ENCODE results near the gene TMEM161A.
"Not testable (repeated sequence)": the region's sequence is repeated elsewhere in the genome, so short reads cannot be mapped to it uniquely, and the experiment has no call there.

Gene TMEM161A

GRCh38 chr19:19138109-19138981 is at the start of gene TMEM161A:
Gene TMEM161A, minus strand, starts transcription at chr19:19138478. Its CDS starts 50 bp downstream, at chr19:19138428.
- peak; percentile 95 for DNase-seq

GRCh38 chr19:19186742-19187141 is 48.5 kb upstream of the TMEM161A start:
- no peak for DNase-seq

- DNase-seq, result no peak
These were observed 47.8 kb upstream of the TMEM161A start for GRCh38 chr19:19185853-19186740.

DNA sequence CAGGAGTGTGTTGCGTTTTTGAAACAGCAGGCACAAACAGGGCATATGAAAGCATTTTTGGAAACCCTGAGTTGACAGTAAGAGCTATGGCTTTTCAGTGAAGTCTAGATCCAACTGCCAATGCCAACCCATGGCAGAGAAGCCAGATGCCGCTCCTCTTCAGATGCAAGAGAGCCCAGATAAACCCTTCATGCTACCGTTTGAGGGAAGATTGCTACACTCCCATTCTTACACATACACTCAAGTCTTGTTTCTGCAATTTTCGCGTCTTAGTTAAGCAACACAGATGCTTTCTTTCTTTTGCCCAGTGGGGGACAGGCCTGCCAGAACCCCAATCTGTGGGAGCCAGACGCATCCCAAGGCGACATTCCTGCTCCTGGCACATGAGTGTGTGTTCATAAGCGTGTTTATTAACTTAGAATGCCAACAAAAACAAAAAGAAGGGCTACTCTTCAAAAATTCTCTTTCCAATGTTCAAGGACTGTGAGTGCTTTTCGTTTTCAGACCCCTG is 43.3 kb upstream of the TMEM161A start:
- DNase-seq, result no peak

DNA sequence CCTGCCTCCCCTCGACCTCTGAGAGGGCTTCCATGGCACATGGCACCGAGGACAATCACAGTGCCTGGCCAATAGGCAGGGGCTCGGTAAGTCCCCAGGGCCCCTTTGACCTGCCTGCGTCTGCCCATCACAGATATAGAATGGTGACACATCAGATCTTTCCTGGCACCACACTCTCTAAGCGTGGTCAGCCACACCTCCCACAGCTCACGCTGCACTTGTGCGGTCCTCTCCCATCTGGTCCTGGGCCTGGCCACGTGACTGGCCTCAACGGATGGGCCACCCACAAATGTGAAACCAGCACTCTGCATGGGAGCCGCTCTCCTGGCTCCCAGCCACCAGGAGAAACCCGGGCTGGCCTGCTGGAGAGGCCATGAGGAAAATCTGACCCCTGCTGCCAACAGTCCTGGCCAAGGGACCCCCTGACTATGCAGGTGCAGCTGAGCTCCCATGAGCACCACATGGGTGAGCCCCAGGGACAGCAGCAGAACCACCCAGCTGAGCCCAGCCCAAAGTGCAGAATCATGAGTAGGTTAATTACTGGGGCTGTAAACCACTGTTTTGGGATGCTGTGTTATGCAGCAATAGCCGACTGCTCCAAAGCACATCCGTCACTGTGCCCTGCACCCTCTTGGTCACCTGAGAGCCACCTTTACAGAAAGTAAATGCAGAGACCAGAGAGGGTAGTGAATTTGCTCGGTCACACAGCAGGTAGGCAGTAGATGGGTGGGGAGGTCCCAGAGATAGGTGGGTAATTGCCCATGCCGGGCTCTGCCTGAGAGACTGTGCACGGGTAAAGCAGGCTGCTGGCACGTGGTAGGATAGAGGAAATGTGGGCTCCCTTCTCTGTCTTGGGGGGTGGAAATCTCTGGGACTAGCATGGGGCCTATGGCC is 41.5 kb upstream of the TMEM161A start:
- DNase-seq, result no peak

DNA sequence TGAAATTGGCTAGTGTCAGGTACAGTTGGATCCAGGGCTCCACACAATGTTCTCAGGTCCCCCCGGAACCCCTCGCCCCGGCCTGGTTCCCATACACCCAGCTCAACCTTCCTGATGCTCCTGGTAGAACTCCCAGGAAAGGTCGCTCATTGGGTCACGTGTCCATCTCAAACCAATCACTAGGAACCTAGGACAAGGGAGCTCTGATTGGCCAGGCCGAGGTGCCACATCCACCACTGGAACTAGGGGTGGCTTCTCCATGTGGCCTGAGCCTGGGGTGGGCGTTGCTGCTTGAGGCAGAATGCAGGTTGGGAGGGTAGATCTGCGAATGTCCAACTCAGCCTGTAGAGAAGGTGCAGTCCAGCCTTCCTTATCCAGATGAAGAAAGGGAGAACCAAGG is 38.7 kb upstream of the TMEM161A start:
- DNase-seq, result no peak

GRCh38 chr19:19173243-19173642 is 35.0 kb upstream of the TMEM161A start:
- DNase-seq, result not testable (repeated sequence)

GRCh38 chr19:19171821-19172532 is 33.7 kb upstream of the TMEM161A start:
- DNase-seq, result no peak

DNA sequence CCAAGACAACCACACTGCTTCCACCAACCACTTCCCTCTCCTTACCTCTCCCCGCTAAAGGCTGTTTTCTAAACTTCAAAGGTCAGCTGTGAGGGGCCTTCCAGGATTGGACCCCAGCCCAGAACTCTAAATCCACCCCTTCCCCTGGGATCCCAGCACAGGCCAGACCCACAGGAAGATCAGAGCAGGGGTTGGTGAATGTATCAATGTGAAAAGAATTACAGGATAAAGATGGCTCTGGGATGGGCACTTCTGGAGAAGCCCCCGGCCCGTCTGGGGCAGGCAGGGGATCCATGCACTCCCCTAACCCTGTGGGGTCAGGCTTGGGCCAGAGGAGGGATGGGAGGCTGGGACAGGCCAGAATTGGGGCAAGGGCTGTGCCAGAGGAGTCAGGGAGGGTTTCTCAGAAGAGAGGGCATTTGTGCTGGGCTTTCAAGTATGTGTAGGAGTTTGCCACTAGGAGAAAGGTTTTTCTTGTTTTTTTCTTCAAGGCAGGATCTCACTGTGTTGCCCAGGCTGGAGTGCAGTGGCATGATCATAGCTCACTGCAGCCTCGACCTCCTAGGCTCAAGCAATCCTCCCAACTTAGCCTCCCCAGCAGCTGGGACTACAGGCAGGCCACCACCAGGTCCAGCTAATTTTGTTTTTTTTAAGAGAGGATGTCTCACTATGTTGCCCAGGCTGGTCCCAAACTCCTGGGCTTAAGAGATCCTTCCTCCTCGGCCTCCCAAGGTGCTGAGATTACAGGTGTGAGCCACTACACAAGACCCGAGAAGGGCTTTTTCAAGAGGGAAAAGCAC is 32.8 kb upstream of the TMEM161A start:
- no peak for DNase-seq

DNA sequence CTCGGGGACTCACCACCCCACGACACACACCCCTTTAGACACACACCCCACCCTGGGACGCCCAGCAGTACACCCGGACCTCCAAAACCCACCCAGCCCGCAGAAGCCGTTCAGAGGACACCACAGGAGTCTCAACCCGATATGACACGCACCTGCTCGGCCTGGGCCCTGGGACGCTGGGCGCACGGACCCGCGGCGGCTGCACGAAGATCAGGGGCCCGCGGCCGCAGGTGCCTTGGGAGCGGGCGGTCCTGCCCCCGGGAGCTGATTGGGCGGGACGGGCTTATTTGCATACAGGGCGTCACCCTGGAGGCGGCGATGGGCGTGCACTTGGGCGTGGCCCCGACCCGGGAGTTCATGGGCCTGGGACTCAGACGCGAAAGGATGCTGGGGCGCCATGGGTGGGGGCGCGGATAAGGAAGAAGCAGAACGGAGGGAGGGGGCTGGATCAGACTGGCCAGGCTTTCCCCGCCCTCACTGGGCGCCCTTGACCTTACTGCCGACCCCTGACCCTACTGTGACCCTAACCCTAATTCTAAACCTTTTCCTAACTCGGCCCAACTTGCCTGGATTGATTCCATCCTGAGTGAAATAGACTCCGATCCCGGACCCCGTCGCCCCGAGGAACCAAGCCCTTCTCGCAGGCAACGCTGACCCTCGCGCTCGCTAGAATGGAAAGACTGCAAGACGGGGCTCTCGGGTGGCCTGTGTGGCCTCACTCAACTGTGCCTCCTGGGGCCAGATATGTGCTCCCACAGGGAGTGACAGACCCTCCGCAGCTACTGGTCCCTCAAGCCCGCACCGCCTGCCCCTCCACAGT is 32.0 kb upstream of the TMEM161A start, which contains the start of gene MEF2B:
MEF2B (minus strand) TSS at position 211 of the 820 bp plus-strand sequence. CDS start 19,528 bp downstream, outside the sequence.
- peak; percentile 37 for DNase-seq

- no peak for DNase-seq
These were observed 31.2 kb upstream of the TMEM161A start for GRCh38 chr19:19169236-19170052.

DNA sequence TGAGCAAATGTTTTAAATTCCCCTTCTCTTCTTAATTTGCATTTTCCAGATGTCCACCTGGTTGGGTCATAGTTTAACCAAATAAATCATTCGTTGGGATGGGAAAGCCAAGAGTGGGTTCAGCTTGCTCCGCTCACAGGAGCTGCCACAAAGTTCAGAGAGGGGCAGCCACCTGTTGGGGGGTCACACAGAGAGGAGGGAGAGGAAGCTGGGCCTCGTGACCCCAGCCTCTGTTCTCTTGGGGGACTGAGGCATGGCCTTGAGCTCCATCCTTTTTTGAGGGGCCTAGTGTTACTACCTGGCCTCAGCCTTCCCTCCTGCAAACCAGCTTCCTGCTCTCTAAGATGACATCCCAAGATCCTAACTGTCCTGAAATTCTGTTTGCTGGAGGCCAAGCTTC is 29.3 kb upstream of the TMEM161A start:
- no peak for DNase-seq

DNA sequence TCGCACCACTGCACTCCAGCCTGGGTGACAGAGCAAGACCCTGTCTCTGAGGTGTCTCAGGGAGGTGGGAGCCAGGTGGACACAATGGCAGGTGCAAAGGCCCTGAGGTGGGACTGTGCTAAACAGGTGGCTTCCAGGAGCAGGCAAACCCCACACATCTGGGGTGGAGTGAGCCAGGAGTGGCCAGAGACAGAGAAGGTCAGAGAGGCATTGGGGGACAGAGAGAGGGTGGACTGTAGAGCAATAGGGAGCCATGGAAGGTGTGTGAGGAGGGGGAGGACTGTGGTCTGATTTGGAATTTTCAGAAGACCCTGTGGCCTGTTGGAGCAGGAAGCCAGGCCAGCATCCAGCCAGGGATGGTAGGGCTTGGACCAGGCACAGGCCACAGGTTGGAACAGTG is 27.1 kb upstream of the TMEM161A start:
- no peak for DNase-seq

DNA sequence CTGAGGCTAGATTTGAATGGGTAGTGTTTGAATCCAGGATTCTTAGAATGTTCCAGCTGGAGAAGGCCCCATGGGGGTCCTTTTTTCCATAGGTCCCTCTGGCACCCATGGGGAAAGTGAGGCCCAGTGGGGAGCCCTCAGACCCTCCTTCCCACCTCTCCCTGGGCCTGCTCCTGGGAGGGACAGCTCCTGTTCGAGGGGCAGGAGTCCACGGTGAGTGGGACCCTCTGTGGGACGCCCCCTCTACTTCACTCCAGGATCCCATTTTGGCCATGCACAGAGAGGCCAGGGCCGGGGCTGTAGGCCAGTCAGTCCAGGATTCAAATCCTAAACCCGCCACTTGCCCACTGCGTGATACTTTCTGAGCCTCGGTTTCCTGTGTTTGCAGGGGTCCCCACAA is 24.2 kb upstream of the TMEM161A start:
- no peak for DNase-seq

GRCh38 chr19:19160461-19161035 is 22.3 kb upstream of the TMEM161A start:
- no peak for DNase-seq

- DNase-seq, result no peak
These were observed 21.3 kb upstream of the TMEM161A start for GRCh38 chr19:19159534-19159933.

- DNase-seq, result no peak
These were observed 19.5 kb upstream of the TMEM161A start for GRCh38 chr19:19157808-19158207.

DNA sequence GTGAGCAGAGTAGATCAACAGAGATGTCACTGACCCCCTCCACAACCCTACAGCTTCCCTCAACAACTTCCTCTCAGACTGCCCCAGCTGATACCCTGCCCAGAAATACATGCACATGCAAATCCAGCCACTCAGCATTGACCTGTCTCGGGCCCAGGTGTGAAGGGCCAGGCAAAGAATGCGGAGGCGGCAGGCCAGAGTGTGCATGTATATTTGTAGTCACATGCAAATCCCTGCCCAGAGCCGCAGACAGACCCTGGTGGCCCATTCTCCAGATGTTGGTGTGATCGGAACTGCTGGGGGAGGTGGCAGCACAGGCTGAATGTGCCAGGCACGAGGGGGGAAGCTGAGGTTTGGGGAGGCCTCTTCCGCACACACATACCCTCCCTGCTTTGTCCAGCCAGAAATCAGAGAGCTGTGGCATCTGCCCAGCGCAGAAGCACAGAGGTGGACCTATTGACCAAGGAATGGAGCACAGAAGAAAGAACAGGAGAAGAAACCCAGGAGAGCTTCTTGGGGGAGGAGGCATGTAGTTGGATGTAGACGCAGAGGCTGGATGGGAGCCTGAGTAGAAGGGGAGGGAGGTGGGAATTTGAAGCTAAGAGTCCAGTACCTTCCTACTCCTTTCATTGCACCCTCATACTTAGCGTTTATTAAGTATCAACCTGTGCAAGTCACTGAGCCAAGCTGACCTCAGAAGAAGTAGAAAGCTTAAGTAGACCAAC is 17.4 kb upstream of the TMEM161A start:
- DNase-seq, result no peak
